GM18520 (cell line): ENCODE results near the gene ELK1.
A peak's percentile ranks its signal among the peaks of the same experiment; 100 is the strongest.
"Not testable (repeated sequence)": the region's sequence is repeated elsewhere in the genome, so short reads cannot be mapped to it uniquely, and the experiment has no call there.

Source experiments
- ATAC-seq: cut with Tn5 transposase; IDR thresholded peaks from one replicate; pipeline ENCODE4 v1.9.1; 2021; ENCODE audit not compliant: unreplicated experiment

The ELK1 gene

GRCh38 chrX:47650164-47651042 is at the start of gene ELK1:
Gene ELK1, minus strand, starts transcription at chrX:47650563. Its CDS starts 9,122 bp downstream, at chrX:47641441.
- ATAC-seq = peak; percentile 90

- ATAC-seq = no peak
Measured at GRCh38 chrX:47697181-47697580, 46.8 kb upstream of the ELK1 start.

GRCh38 chrX:47690175-47690574 is 39.8 kb upstream of the ELK1 start:
- ATAC-seq = no peak

GRCh38 chrX:47687263-47687662 is 36.9 kb upstream of the ELK1 start:
- no peak for ATAC-seq

GRCh38 chrX:47683829-47684205 is 33.5 kb upstream of the ELK1 start:
- no peak for ATAC-seq

- no peak for ATAC-seq
Measured at GRCh38 chrX:47683184-47683828, 32.9 kb upstream of the ELK1 start.

- not testable (repeated sequence) for ATAC-seq
Measured at GRCh38 chrX:47675959-47676859, 25.8 kb upstream of the ELK1 start.

- ATAC-seq = no peak
Measured at GRCh38 chrX:47674776-47675175, 24.4 kb upstream of the ELK1 start.

- ATAC-seq = not testable (repeated sequence)
Measured at GRCh38 chrX:47665797-47666196, 15.4 kb upstream of the ELK1 start.

GRCh38 chrX:47664737-47665136 is 14.4 kb upstream of the ELK1 start:
- ATAC-seq = no peak

- no peak for ATAC-seq
Measured at GRCh38 chrX:47662144-47662657, 11.8 kb upstream of the ELK1 start.

GRCh38 chrX:47661539-47661938 is 11.2 kb upstream of the ELK1 start:
- no peak for ATAC-seq

GRCh38 chrX:47659421-47659726 is 9.0 kb upstream of the ELK1 start:
- ATAC-seq = no peak

GRCh38 chrX:47658684-47659420 is 8.5 kb upstream of the ELK1 start, which contains the start of gene UXT:
Gene UXT, minus strand, starts transcription at chrX:47659180. Its CDS starts 253 bp downstream, at chrX:47658927.
- ATAC-seq = peak; percentile 68

GRCh38 chrX:47658301-47658683 is 7.9 kb upstream of the ELK1 start:
- ATAC-seq = no peak

- no peak for ATAC-seq
Measured at GRCh38 chrX:47651043-47651905, 911 bp upstream of the ELK1 start.

- ATAC-seq = no peak
Measured at GRCh38 chrX:47649781-47650163, 591 bp downstream of the ELK1 start.

- no peak for ATAC-seq
Measured at GRCh38 chrX:47649271-47649670, 1.1 kb downstream of the ELK1 start.

- ATAC-seq = no peak
Measured at GRCh38 chrX:47648376-47648775, 2.0 kb downstream of the ELK1 start.

- ATAC-seq = no peak
Measured at GRCh38 chrX:47646636-47647035, 3.7 kb downstream of the ELK1 start.
